ENCODE results near the gene ANKRD17.

DNA sequence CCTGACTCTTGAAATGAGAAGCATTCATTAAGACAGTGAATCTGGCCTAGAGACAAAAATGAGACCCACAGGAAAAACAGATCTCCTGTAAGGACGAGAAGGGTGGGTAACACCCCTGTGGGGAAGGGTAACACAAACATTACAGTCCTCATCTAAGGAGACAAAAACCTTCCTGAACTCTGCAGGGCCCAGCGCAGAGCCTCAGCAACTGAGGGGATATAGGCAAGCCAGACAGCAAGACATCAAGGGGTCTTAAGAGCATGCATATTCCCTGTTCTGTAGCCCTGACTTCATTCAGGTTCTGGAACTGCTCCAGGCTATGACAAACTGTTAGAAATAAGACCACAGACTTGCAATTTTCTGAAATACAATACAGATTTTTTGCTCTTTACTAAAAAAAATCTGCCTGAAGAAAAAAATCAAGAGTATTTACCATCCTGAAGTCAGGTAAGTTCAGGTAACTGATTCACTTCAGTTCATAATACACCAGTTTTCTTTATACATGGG, 204.6 kb downstream of the ANKRD17 start:
- no peak for TF ChIP-seq POLR2A (IDR thresholded peaks at IDR 0.05; ENCODE audit: low read length)
- no peak for TF ChIP-seq GATA1 (IDR thresholded peaks at IDR 0.05; ENCODE audit: low read depth, low read length)
